Effector CD8-positive, alpha-beta T cell (primary cell): ENCODE measurements around the gene AXIN1.

Experiments
- DNase-seq: peaks from one replicate; lab custom pipeline; 2025; lab: John Stamatoyannopoulos, UW

The AXIN1 gene

GRCh38 chr16:283033-283805, 69.3 kb downstream of the AXIN1 start, which contains the start of gene PDIA2:
PDIA2 (plus strand) TSS chr16:283164; CDS start chr16:283170, 6 bp downstream.
- DNase-seq, result no peak

- no peak for DNase-seq
These were observed 70.0 kb downstream of the AXIN1 start for GRCh38 chr16:282491-282890.

GRCh38 chr16:281660-282255, 70.8 kb downstream of the AXIN1 start:
- no peak for DNase-seq

GRCh38 chr16:280991-281659, 71.4 kb downstream of the AXIN1 start:
- no peak for DNase-seq

- no peak for DNase-seq
These were observed 72.0 kb downstream of the AXIN1 start, which contains the start of gene ARHGDIG for GRCh38 chr16:280552-280951. ARHGDIG (plus strand) TSS chr16:280591; CDS start chr16:280681, 90 bp downstream.

- no peak for DNase-seq
These were observed 72.5 kb downstream of the AXIN1 start for GRCh38 chr16:280005-280460.

GRCh38 chr16:279531-279930, 73.0 kb downstream of the AXIN1 start:
- DNase-seq, result no peak

- no peak for DNase-seq
These were observed 73.6 kb downstream of the AXIN1 start for GRCh38 chr16:278863-279366.

GRCh38 chr16:276426-277077, 76.0 kb downstream of the AXIN1 start:
- no peak for DNase-seq

- DNase-seq, result no peak
These were observed 76.7 kb downstream of the AXIN1 start, which contains the start of gene RGS11 for GRCh38 chr16:275786-276232. RGS11 (minus strand) TSS chr16:275944; CDS start chr16:275911, 33 bp downstream.

- DNase-seq, result no peak
These were observed 77.4 kb downstream of the AXIN1 start for GRCh38 chr16:275041-275641.

- no peak for DNase-seq
These were observed 78.7 kb downstream of the AXIN1 start for GRCh38 chr16:273547-274421.

- no peak for DNase-seq
These were observed 79.6 kb downstream of the AXIN1 start for GRCh38 chr16:272633-273546.

GRCh38 chr16:270381-271255, 81.9 kb downstream of the AXIN1 start:
- no peak for DNase-seq

- no peak for DNase-seq
These were observed 83.3 kb downstream of the AXIN1 start for GRCh38 chr16:269061-269796.

- no peak for DNase-seq
These were observed 84.1 kb downstream of the AXIN1 start for GRCh38 chr16:268141-269053.
